ENCODE data around the gene AGTR2. TPM values are rescaled to one million over a fixed set of nuclear protein-coding genes. Genes with fewer than 3 reads are reported as not detected.

The AGTR2 gene
- total and polyA plus RNA-seq, 2 of the 4 experiments (the other 2 are of a cell fraction) = not detected

DNA sequence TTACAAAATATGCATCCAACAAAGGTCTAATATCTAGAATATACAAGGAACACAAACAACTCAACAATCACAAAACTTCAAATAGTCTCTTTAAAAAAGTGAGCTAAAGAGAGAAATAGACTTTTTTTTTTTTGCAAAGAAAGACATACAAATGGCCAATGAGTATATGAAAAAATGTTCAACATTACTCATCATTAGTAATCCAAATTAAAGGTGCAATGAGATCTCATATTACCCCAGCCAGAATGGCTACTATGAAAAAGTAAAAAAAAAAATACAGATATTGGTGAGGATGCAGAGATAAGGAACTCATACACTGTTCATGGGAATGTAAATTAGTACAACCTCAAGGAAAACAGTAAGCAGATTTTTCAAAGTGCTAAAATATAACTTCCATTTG, 24.1 kb downstream of the AGTR2 start:
- no peaks in the 10 kb centered on the region for H3K9me1 ChIP-seq (ENCODE audit: insufficient read depth, low read length)
- H3K4me1 ChIP-seq (ENCODE audit: control insufficient read depth, insufficient read depth, low read length) = no peaks in the 10 kb centered on the region
- H2BK5ac ChIP-seq (ENCODE audit: low read depth, low read length, poor library complexity, severe bottlenecking) = no peak overlapping the region
- no peak overlapping the region for H3K56ac ChIP-seq (ENCODE audit: extremely low read depth, insufficient read depth, low read length)
- TF ChIP-seq POLR2A (IDR thresholded peaks at IDR 0.05; ENCODE audit: low read depth, low read length) = no peak
- no peak for TF ChIP-seq MXI1 (IDR thresholded peaks at IDR 0.05; ENCODE audit: borderline replicate concordance, low read depth, low read length)
- no peak for TF ChIP-seq MAZ (IDR thresholded peaks at IDR 0.05; ENCODE audit: borderline replicate concordance, low read depth, low read length)
- TF ChIP-seq, protein P1, sequence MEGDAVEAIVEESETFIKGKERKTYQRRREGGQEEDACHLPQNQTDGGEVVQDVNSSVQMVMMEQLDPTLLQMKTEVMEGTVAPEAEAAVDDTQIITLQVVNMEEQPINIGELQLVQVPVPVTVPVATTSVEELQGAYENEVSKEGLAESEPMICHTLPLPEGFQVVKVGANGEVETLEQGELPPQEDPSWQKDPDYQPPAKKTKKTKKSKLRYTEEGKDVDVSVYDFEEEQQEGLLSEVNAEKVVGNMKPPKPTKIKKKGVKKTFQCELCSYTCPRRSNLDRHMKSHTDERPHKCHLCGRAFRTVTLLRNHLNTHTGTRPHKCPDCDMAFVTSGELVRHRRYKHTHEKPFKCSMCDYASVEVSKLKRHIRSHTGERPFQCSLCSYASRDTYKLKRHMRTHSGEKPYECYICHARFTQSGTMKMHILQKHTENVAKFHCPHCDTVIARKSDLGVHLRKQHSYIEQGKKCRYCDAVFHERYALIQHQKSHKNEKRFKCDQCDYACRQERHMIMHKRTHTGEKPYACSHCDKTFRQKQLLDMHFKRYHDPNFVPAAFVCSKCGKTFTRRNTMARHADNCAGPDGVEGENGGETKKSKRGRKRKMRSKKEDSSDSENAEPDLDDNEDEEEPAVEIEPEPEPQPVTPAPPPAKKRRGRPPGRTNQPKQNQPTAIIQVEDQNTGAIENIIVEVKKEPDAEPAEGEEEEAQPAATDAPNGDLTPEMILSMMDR (conservative IDR thresholded peaks at IDR 0.05; ENCODE audit: low read depth, low read length) = no peak
- no peak for TF ChIP-seq RAD21 (IDR thresholded peaks at IDR 0.05; ENCODE audit: low read length)
- no peak for TF ChIP-seq CEBPB (IDR thresholded peaks at IDR 0.05; ENCODE audit: low read depth, low read length)
- TF ChIP-seq, protein P2, sequence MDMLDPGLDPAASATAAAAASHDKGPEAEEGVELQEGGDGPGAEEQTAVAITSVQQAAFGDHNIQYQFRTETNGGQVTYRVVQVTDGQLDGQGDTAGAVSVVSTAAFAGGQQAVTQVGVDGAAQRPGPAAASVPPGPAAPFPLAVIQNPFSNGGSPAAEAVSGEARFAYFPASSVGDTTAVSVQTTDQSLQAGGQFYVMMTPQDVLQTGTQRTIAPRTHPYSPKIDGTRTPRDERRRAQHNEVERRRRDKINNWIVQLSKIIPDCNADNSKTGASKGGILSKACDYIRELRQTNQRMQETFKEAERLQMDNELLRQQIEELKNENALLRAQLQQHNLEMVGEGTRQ (IDR thresholded peaks at IDR 0.05; ENCODE audit: low read depth, low read length) = no peak
- no peak for TF ChIP-seq RFX5 (IDR thresholded peaks at IDR 0.05; ENCODE audit: low read depth, low read length)
- TF ChIP-seq CHD1 (IDR thresholded peaks at IDR 0.05; ENCODE audit: low read depth, low read length) = no peak
- TF ChIP-seq RCOR1 (IDR thresholded peaks at IDR 0.05; ENCODE audit: insufficient replicate concordance, low read length) = no peak
- TF ChIP-seq, protein P3, sequence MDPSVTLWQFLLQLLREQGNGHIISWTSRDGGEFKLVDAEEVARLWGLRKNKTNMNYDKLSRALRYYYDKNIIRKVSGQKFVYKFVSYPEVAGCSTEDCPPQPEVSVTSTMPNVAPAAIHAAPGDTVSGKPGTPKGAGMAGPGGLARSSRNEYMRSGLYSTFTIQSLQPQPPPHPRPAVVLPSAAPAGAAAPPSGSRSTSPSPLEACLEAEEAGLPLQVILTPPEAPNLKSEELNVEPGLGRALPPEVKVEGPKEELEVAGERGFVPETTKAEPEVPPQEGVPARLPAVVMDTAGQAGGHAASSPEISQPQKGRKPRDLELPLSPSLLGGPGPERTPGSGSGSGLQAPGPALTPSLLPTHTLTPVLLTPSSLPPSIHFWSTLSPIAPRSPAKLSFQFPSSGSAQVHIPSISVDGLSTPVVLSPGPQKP (IDR thresholded peaks at IDR 0.05; ENCODE audit: borderline replicate concordance, low read depth, low read length) = no peak
- no peak for TF ChIP-seq MAFK (IDR thresholded peaks at IDR 0.05; ENCODE audit: low read depth, low read length)
- no peak for TF ChIP-seq SMC3 (IDR thresholded peaks at IDR 0.05; ENCODE audit: low read depth, low read length)
- TF ChIP-seq FOS (IDR thresholded peaks at IDR 0.05; ENCODE audit: low read depth, low read length) = no peak
- no peak for TF ChIP-seq NFE2L2 (IDR thresholded peaks at IDR 0.05; ENCODE audit: low read depth, low read length)
- no peak for TF ChIP-seq BHLHE40 (IDR thresholded peaks at IDR 0.05; ENCODE audit: low read depth, low read length)
- no peak overlapping the region for H2AK9ac ChIP-seq (replicated peaks; ENCODE audit: low read depth, low read length, poor library complexity)
- H3K27ac ChIP-seq (ENCODE audit: insufficient read depth, low read length) = no peak overlapping the region
- no peak overlapping the region for H4K8ac ChIP-seq (ENCODE audit: low read depth in 2 of 2, low read length in 2 of 2)
- no peaks in the 10 kb centered on the region for H3K36me3 ChIP-seq (ENCODE audit: control insufficient read depth, insufficient read depth, low read length)
- intact Hi-C loops (cut with micrococcal nuclease) = no loop called here
- H3K9me3 ChIP-seq (ENCODE audit: control insufficient read depth, insufficient read depth, low read length) = no peaks in the 10 kb centered on the region
- in situ Hi-C loops (cut with MboI; ENCODE audit: low sequenced_read_pairs) = no loop called here
- dilution Hi-C loops (cut with HindIII; ENCODE audit: low sequenced_read_pairs, unreplicated experiment) = no loop called here
- H2BK20ac ChIP-seq (ENCODE audit: low read depth, low read length) = no peak overlapping the region
- no peak overlapping the region for H4K91ac ChIP-seq (ENCODE audit: insufficient read depth, low read depth, low read length)
- no peak overlapping the region for H4K5ac ChIP-seq (ENCODE audit: low read depth, low read length)
- H2BK120ac ChIP-seq (ENCODE audit: low read depth, low read length) = no peak overlapping the region
- ChIA-PET POLR2A (ENCODE audit: unreplicated experiment) (no interaction called here), CTCF (interaction anchor here (0.6 kb wide), 2 partner anchors 18 to 274 kb away, joined by 5 to 7 read pairs; no protein-coding TSS in a partner anchor)
- no peak overlapping the region for H2BK15ac ChIP-seq (ENCODE audit: low read depth, low read length)
- H3K79me1 ChIP-seq (ENCODE audit: low read depth in 1 of 2, low read length in 2 of 2) = no peaks in the 10 kb centered on the region
- no peak overlapping the region for H3K9ac ChIP-seq (ENCODE audit: low read depth, low read length)
- DNase-seq = no peak
- no peak overlapping the region for H3K4me3 ChIP-seq (ENCODE audit: insufficient read depth, low read depth, low read length)
- H2AK5ac ChIP-seq (ENCODE audit: low read depth, low read length) = no peak overlapping the region
- H3K14ac ChIP-seq (replicated peaks; ENCODE audit: low read depth, low read length) = no peak overlapping the region
- H3K23ac ChIP-seq (ENCODE audit: low read depth, low read length) = no peak overlapping the region
- no peak overlapping the region for H3K4ac ChIP-seq (ENCODE audit: low read depth, low read length)
- BruUV-seq (replicated peaks) = no TSS peak
- H2AFZ ChIP-seq (replicated peaks; ENCODE audit: low read length, poor library complexity) = no peak overlapping the region
- no peak overlapping the region for H3K4me2 ChIP-seq (ENCODE audit: low read depth, low read length)
- no peaks in the 10 kb centered on the region for H4K20me1 ChIP-seq (ENCODE audit: insufficient read depth, low read length)
- no peaks in the 10 kb centered on the region for H3K27me3 ChIP-seq (ENCODE audit: control insufficient read depth, insufficient read depth, low read length)
- H3K18ac ChIP-seq (ENCODE audit: low read depth, low read length) = no peak overlapping the region
- no peak for ATAC-seq (ENCODE audit: low read depth)
